GM18517 (cell line): ENCODE results near the gene SV2C.
A peak's percentile ranks its signal among the peaks of the same experiment; 100 is the strongest.
"Not testable (repeated sequence)": the region's sequence is repeated elsewhere in the genome, so short reads cannot be mapped to it uniquely, and the experiment has no call there.

Experiments
- ATAC-seq: cut with Tn5 transposase; IDR thresholded peaks from one replicate; pipeline ENCODE4 v1.9.1; 2021; ENCODE audit warnings: mild to moderate bottlenecking, moderate library complexity; ENCODE audit not compliant: unreplicated experiment

Gene SV2C

GRCh38 chr5:76334574-76334973 is 251.4 kb downstream of the SV2C start:
- no peak for ATAC-seq

DNA sequence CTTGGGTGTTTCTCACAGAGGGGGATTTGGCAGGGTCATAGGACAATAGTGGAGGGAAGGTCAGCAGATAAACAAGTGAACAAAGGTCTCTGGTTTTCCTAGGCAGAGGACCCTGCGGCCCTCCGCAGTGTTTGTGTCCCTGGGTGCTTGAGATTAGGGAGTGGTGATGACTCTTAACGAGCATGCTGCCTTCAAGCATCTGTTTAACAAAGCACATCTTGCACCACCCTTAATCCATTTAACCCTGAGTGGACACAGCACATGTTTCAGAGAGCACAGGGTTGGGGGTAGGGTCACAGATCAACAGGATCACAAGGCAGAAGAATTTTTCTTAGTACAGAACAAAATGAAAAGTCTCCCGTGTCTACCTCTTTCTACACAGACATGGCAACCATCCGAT is 252.3 kb downstream of the SV2C start:
- not testable (repeated sequence) for ATAC-seq

DNA sequence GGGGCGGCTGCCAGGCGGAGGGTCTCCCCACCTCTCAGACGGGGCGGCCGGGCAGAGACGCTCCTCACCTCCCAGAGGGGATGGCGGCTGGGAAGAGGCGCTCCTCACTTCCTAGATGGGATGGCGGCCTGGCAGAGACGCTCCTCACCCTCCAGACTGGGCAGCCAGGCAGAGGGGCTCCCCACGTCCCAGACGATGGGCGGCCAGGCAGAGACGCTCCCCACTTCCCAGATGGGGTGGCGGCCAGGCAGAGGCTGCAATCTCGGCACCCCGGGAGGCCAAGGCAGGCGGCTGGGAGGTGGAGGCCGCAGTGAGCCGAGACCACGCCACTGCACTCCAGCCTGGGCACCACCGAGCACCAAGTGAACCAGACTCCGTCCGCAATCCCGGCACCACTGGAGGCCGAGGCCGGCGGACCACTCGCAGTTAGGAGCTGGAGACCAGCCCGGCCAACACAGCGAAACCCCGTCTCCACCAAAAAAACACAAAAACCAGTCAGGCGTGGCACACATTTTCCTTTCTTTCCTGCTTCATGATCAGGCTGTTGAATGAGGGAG is 253.1 kb downstream of the SV2C start:
- ATAC-seq = not testable (repeated sequence)

DNA sequence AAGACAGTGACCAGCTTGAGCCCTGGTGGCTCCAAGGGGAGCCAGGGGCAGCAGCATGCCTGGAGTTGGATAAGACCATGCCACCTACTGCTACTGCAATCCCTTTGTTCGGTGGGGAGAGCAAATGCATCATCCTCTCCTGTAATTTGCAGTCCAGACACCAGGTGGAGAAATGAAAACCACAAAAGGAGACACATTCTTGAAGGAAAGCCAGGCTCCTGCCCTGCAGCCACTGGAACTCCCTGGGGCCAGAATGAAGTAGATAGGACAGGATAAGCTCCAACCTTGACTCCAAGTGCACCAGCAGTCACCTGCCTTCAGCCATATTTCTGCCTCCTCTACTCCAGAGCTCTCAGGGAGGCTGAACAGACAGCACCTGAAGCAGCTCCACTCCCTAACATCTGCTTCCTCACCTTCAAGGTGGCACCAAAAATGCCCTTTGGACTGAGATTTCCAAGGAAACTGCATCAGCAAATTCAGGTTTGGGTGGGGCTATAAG is 254.8 kb downstream of the SV2C start:
- ATAC-seq = no peak

DNA sequence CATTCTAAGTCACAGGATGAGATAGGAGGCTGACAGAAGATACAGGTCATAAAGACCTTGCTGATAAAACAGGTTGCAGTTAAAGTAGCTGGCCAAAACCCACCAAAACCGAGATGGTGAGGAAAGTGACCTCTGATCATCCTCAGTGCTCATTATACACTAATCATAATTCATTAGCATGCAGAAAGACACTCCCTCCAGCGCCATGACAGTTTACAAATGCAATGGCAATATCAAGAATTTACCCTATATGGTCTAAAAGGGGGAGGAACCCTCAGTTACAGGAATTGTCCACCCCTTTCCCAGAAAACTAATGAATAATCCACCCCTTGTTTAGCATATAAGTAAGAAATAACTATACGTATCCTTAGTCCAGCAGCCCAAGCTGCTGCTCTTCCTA is 256.7 kb downstream of the SV2C start:
- ATAC-seq = no peak

GRCh38 chr5:76341651-76342334 is 258.6 kb downstream of the SV2C start:
- no peak for ATAC-seq

DNA sequence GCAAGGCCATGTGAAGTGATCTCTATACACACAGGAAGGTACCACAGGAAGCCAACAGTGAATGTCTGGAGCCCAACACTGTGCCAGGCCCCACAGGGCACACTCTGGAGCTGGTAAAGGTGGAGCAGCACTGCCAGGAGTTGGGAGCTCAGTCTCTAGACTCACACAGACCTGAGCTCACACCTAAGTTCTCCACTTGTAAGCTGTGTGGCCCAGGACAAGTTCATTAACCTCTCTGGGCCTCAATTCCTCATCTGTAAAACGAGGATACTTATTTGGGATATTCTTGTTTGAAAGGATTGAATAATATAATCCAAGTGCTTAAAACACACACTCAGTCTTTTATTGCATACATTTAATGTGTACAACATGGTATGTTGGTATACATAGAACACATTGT is 259.3 kb downstream of the SV2C start:
- no peak for ATAC-seq

DNA sequence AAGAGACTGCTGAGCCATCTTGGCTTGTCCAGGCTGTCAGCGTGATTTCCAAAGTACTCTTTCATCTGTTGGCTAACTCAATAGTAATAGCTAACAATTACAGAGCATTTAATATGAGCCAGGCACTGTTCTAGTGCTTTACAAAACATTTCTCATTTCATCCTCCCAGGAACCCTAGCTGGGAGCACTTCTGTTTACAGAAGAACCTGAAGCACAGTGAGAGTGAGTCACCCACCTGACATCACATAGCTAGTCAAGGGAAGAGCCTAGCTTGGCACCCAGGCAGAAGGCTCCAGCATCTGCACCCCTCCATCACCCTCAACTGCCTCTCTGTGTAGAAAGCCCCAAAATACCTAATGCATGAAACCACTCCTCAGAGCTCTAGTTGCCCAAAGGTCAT is 262.4 kb downstream of the SV2C start:
- ATAC-seq = no peak

DNA sequence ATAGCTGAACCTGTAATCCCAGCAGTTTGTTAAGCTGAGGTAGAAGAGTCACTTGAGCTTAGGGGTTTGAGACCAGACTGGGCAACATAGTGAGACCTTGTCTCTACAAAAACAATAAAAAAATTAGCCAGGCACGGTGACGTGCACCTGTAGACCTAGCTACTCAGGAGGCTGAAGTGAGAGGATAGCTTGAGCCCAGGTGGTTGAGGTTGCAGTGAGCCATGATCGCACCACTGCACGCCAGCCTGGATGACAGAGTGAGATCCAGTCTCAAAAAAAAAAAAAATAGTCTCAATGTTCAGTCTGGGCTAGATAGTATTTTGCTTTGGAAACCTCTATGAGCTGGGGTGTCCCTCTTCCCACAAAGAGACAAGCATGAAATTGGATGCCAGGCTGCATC is 268.0 kb downstream of the SV2C start:
- ATAC-seq = no peak

GRCh38 chr5:76351577-76351976 is 268.4 kb downstream of the SV2C start:
- peak; percentile 100 for ATAC-seq

DNA sequence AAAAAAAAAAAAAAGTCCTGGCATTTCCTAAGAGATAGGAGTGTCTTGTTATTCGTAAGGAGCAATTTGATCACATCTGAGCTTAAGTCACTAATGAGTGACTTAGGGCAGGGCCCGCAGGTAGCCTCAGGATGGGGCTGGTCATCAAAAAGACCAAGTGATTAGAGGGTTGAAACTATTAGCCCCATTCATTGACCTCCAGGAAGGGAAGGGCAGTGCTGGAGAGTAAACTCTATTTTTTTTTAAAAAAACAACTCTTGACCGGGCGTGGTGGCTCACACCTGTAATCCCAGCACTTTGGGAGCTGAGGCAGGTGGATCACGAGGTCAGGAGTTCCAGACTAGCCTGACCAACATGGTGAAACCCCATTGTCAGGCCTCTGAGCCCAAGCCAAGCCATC is 273.7 kb downstream of the SV2C start:
- no peak for ATAC-seq

GRCh38 chr5:76363352-76364225 is 280.4 kb downstream of the SV2C start:
- no peak for ATAC-seq

DNA sequence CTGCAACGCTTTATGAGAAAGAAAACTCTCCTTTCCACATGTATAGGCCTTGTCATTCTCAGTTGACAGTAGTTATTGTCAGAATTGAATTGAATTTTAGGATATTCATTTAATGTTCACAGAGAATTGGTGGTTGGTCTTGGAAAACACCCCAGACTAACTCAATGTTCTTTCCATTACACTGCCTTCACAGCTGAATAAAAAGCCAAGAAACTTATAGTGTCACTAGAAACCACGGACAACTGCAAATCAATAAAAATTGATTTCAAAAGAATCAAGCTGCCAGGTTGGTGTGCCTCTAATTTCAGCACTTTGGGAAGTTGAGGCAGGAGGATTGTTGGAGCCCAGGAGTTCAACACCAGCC is 281.0 kb downstream of the SV2C start:
- ATAC-seq = no peak

GRCh38 chr5:76365561-76365960 is 282.4 kb downstream of the SV2C start:
- ATAC-seq = no peak

- ATAC-seq = no peak
Observed at GRCh38 chr5:76366596-76366995, 283.4 kb downstream of the SV2C start.

DNA sequence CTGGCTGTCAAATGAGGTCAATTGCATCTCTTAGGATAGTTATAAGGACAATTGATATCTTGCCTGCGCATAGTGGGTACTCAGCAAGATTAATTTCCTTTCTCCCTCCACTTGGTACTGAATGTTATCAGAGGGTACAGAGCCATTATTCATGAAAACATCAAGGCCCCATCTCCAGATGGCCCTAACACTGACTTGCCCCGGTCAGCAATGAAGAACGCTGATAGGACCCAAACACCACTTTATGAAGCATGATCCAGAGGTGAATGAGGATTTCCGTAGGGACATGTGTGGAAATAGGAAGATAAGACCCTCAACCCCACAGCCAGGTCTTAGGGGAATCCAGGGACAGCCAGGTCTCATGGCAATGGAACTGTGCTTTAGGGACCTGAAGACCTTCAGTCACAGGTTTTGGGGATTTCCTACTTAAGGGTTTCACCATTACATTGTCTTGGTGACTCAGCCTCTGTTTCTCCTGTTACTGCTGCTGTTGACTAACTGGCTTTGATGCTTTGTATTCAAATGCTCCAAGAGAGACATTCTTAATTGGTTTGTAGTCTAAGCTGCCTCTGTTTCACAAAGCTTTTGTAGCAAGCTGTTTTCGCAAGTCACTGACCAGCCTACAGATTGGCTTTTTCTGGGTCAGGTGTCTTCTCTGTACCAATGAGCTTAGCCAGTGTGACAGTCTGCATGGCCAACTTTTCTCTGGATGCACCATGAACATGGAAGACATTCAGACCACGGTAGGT is 284.6 kb downstream of the SV2C start:
- no peak for ATAC-seq

- ATAC-seq = no peak
Observed at GRCh38 chr5:76368941-76369340, 285.8 kb downstream of the SV2C start.

GRCh38 chr5:76369668-76370067 is 286.5 kb downstream of the SV2C start:
- ATAC-seq = not testable (repeated sequence)

GRCh38 chr5:76371960-76372322 is 288.8 kb downstream of the SV2C start:
- no peak for ATAC-seq

- no peak for ATAC-seq
Observed at GRCh38 chr5:76372323-76373054, 289.3 kb downstream of the SV2C start.
